Measurements from ENCODE around the gene PCBP1.
A peak's percentile ranks its signal among the peaks of the same experiment; 100 is the strongest.
"Not testable (repeated sequence)": the region's sequence is repeated elsewhere in the genome, so short reads cannot be mapped to it uniquely, and the experiment has no call there.

PCBP1 gene

GRCh38 chr2:70080610-70081200 lies 6.6 kb upstream of the PCBP1 start:
- FAIRE-seq (no peak), DNase-seq (ENCODE audit: extremely low spot score, insufficient read length, low read depth) (no peak)

GRCh38 chr2:70081221-70081620 lies 6.1 kb upstream of the PCBP1 start:
- no peak for DNase-seq (ENCODE audit: extremely low spot score, insufficient read length, low read depth)
- FAIRE-seq, result no peak

- FAIRE-seq (peak; percentile 90), DNase-seq (ENCODE audit: extremely low spot score, insufficient read length, low read depth) (no peak)
Observed at GRCh38 chr2:70083344-70084156, 3.7 kb upstream of the PCBP1 start.

- FAIRE-seq, result peak; percentile 78
- DNase-seq (ENCODE audit: extremely low spot score, insufficient read length, low read depth), result no peak
Observed at GRCh38 chr2:70084973-70085710, 2.1 kb upstream of the PCBP1 start.

GRCh38 chr2:70085711-70086277 lies 1.5 kb upstream of the PCBP1 start:
- DNase-seq (ENCODE audit: extremely low spot score, insufficient read length, low read depth) (no peak), FAIRE-seq (peak; percentile 39)

GRCh38 chr2:70086278-70086837 lies 919 bp upstream of the PCBP1 start:
- FAIRE-seq (peak; percentile 82), DNase-seq (ENCODE audit: extremely low spot score, insufficient read length, low read depth) (no peak)

GRCh38 chr2:70087702-70088597 lies 673 bp downstream of the PCBP1 start:
- FAIRE-seq (no peak), DNase-seq (ENCODE audit: extremely low spot score, insufficient read length, low read depth) (no peak)

- FAIRE-seq, result no peak
Observed at GRCh38 chr2:70088598-70089219, 1.4 kb downstream of the PCBP1 start.

GRCh38 chr2:70089220-70089982 lies 2.1 kb downstream of the PCBP1 start:
- FAIRE-seq (no peak), DNase-seq (ENCODE audit: extremely low spot score, insufficient read length, low read depth) (no peak)

More at GRCh38 chr2:70088598-70089219, 1.4 kb downstream of the PCBP1 start:
- DNase-seq (ENCODE audit: extremely low spot score, insufficient read length, low read depth), result no peak

- DNase-seq (ENCODE audit: extremely low spot score, insufficient read length, low read depth) (no peak), FAIRE-seq (no peak)
Observed at GRCh38 chr2:70089983-70090525, 2.8 kb downstream of the PCBP1 start.

- FAIRE-seq, result no peak
Observed at GRCh38 chr2:70090706-70091334, 3.5 kb downstream of the PCBP1 start.

GRCh38 chr2:70091364-70091763 lies 4.1 kb downstream of the PCBP1 start:
- DNase-seq (ENCODE audit: extremely low spot score, insufficient read length, low read depth) (no peak), FAIRE-seq (no peak)

More at GRCh38 chr2:70090706-70091334, 3.5 kb downstream of the PCBP1 start:
- no peak for DNase-seq (ENCODE audit: extremely low spot score, insufficient read length, low read depth)

- no peak for FAIRE-seq
- no peak for DNase-seq (ENCODE audit: extremely low spot score, insufficient read length, low read depth)
Observed at GRCh38 chr2:70091816-70092215, 4.5 kb downstream of the PCBP1 start.

GRCh38 chr2:70092576-70093243 lies 5.4 kb downstream of the PCBP1 start:
- FAIRE-seq; DNase-seq (ENCODE audit: extremely low spot score, insufficient read length, low read depth): not testable (repeated sequence)

GRCh38 chr2:70094171-70094977 lies 7.1 kb downstream of the PCBP1 start:
- FAIRE-seq (no peak), DNase-seq (ENCODE audit: extremely low spot score, insufficient read length, low read depth) (no peak)
